Gastrocnemius medialis (tissue), 4 donors: ENCODE data around the gene COQ3. TPM values are rescaled to one million over a fixed set of nuclear protein-coding genes. Genes with fewer than 3 reads are reported as not detected.
A peak's percentile ranks its signal among the peaks of the same experiment; 100 is the strongest.

Source experiments
- ATAC-seq, 2 donors: fragments of 150-250 bp; one replicate each; pipeline ENCODE4 v1.9.1; 2016
- DNase-seq, 2 donors: peaks; one replicate each; pipeline ENCODE4 v3.0.0-alpha.2; 2019
- H3K27ac ChIP-seq, 4 donors: fragments of 200-600 bp; sonication (generic); 1 replicate in 1 of 4; 2 replicates in 3 of 4; pipeline ENCODE4 v1.5.1; 2016 to 2018; ENCODE audit warnings: mild to moderate bottlenecking in 2 of 4, moderate library complexity in 1 of 4
- H3K27me3 ChIP-seq, 3 donors: fragments of 200-600 bp; sonication (generic) in 2 of 3; 1 replicate in 1 of 3; 2 replicates in 2 of 3; pipeline versions ENCODE4 v1.5.1 to v1.6.0; 2016 to 2019; ENCODE audit warnings: mild to moderate bottlenecking in 1 of 3, moderate library complexity in 1 of 3
- H3K36me3 ChIP-seq, 2 donors: fragments of 200-600 bp; sonication (generic) in 1 of 2; one replicate each; pipeline ENCODE4 v1.5.1; 2017 to 2018
- H3K4me1 ChIP-seq, 2 donors: fragments of 200-600 bp; sonication (generic) in 1 of 2; one replicate each; pipeline ENCODE4 v1.5.1; 2016 to 2017; ENCODE audit warnings: mild to moderate bottlenecking in 2 of 2
- H3K4me3 ChIP-seq, 4 donors: fragments of 200-600 bp; sonication (generic) in 3 of 4; 1 replicate in 1 of 4; 2 replicates in 3 of 4; pipeline ENCODE4 v1.5.1; 2016 to 2019; ENCODE audit warnings: mild to moderate bottlenecking in 2 of 4
- H3K9me3 ChIP-seq, 3 donors: fragments of 200-600 bp; sonication (generic) in 2 of 3; 1 replicate in 1 of 3; 2 replicates in 2 of 3; pipeline ENCODE4 v1.5.1; 2016 to 2019
- POLR2A ChIP-seq, 2 donors: fragments of 450-650 bp; IDR thresholded peaks; one replicate each; pipeline ENCODE4 v1.6.1; 2017; ENCODE audit warnings: antibody characterized with exemption in 2 of 2, mild to moderate bottlenecking in 2 of 2, moderate library complexity in 2 of 2
- in situ Hi-C, 4 donors: fragments of 200-750 bp; cut with MboI; loops; one replicate each; pipeline versions ENCODE4 v1.15.0 to v1.8.0; 2017; ENCODE audit warnings: low sequenced_read_pairs in 4 of 4
- intact Hi-C: fragments of 100-400 bp; cut with DNase I; formaldehyde crosslinking; loops from one replicate; pipeline ENCODE4 v1.15.1; 2023; ENCODE audit warnings: low total_unique reads
- total RNA-seq, 4 donors: library from RNA; depleted of rRNA; stranded (reverse); fragments of >200 nt; gene quantifications; one replicate each; pipeline versions ENCODE4 v1.1.0 to v1.2.3, GENCODE V29; 2016
- TF ChIP-seq, protein P1 (sequence below), 5 experiments: fragments of 450-650 bp in 3 of 5; fragments of 200-600 bp in 2 of 5; sonication (generic) in 2 of 5; IDR thresholded peaks in 4 of 5; conservative IDR thresholded peaks in 1 of 5; 1 replicate in 4 of 5; 2 replicates in 1 of 5; pipeline ENCODE4 v1.5.1; 2016 to 2019; ENCODE audit warnings: antibody characterized with exemption in 5 of 5, mild to moderate bottlenecking in 3 of 5, moderate library complexity in 3 of 5

The COQ3 gene, protein sequence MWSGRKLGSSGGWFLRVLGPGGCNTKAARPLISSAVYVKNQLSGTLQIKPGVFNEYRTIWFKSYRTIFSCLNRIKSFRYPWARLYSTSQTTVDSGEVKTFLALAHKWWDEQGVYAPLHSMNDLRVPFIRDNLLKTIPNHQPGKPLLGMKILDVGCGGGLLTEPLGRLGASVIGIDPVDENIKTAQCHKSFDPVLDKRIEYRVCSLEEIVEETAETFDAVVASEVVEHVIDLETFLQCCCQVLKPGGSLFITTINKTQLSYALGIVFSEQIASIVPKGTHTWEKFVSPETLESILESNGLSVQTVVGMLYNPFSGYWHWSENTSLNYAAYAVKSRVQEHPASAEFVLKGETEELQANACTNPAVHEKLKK
- total RNA-seq = 10 to 100 TPM in 1 of 4 donors, 1 to 10 TPM in 3; 4.2 to 11.4 (median 7.3) TPM

DNA sequence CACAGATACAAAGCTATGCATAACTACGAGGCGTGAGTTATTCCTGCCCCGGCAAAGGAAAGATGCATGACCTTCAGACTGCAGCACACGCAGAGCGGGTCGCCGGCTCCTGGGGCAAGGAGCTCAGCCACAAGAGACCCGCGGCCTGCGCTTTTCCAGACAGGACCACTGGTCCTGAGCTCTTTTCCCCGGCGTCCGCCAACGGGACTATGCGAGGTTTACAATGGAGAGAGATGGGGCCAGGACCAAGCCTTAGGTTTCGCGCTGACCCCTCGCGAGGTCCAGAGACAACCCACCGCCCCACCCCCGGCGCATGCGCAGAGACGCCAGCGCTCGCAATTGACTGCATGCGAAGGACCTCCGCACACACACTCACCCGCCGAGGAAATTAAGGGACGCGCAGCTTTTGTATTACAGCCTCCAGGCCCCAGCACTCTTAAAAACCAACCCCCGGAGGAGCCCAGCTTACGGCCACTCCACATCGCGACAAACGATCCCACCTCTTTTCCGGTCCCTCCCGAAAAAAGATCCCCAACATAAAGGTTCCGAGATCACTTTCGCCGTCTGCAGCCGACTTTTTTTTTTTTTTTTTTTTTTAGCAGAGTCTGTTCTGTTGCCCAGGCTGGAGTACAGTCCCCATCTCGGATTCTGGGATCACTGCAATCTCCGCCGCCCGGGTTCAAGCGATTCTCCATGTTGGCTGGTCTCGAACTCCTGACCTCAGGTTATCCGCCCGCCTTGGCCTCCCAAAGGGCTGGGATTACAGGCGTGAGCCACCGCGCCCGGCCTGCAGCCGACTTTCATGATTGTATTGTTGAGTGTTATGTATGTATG, at the start of gene COQ3:
TSS of gene COQ3 (minus strand) at position 498 of the 834 bp plus-strand sequence. CDS start at position 482, 16 bp downstream.
- H3K27ac ChIP-seq = peak within 1 kb of the TSS; percentile 75 to 88 (median 81)
- intact Hi-C loops = loop anchor here (2.0 kb wide), 1 partner anchor 31 kb away; the partner anchor contains the start of gene PNISR
- peak within 1 kb of the TSS; percentile 71 to 92 (median 81) for H3K4me3 ChIP-seq
- TF ChIP-seq POLR2A (IDR thresholded peaks at IDR 0.05) = no peak
- TF ChIP-seq, protein P1, sequence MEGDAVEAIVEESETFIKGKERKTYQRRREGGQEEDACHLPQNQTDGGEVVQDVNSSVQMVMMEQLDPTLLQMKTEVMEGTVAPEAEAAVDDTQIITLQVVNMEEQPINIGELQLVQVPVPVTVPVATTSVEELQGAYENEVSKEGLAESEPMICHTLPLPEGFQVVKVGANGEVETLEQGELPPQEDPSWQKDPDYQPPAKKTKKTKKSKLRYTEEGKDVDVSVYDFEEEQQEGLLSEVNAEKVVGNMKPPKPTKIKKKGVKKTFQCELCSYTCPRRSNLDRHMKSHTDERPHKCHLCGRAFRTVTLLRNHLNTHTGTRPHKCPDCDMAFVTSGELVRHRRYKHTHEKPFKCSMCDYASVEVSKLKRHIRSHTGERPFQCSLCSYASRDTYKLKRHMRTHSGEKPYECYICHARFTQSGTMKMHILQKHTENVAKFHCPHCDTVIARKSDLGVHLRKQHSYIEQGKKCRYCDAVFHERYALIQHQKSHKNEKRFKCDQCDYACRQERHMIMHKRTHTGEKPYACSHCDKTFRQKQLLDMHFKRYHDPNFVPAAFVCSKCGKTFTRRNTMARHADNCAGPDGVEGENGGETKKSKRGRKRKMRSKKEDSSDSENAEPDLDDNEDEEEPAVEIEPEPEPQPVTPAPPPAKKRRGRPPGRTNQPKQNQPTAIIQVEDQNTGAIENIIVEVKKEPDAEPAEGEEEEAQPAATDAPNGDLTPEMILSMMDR (IDR thresholded peaks at IDR 0.05 in 4 of 5, conservative IDR thresholded peaks at IDR 0.05 in 1 of 5) = no peak
- DNase-seq (peak; percentile 30 to 53), ATAC-seq (peak; percentile 73 to 86)
- H3K9me3 ChIP-seq = no peaks in the 10 kb centered on the region
- in situ Hi-C loops = no loop called here
- H3K36me3 ChIP-seq = peaks cover 0 to 2% of the 10 kb centered on the region in 2 donors
- no peaks in the 10 kb centered on the region for H3K27me3 ChIP-seq
- H3K4me1 ChIP-seq = peaks cover 5% of the 10 kb centered on the region in 2 donors

DNA sequence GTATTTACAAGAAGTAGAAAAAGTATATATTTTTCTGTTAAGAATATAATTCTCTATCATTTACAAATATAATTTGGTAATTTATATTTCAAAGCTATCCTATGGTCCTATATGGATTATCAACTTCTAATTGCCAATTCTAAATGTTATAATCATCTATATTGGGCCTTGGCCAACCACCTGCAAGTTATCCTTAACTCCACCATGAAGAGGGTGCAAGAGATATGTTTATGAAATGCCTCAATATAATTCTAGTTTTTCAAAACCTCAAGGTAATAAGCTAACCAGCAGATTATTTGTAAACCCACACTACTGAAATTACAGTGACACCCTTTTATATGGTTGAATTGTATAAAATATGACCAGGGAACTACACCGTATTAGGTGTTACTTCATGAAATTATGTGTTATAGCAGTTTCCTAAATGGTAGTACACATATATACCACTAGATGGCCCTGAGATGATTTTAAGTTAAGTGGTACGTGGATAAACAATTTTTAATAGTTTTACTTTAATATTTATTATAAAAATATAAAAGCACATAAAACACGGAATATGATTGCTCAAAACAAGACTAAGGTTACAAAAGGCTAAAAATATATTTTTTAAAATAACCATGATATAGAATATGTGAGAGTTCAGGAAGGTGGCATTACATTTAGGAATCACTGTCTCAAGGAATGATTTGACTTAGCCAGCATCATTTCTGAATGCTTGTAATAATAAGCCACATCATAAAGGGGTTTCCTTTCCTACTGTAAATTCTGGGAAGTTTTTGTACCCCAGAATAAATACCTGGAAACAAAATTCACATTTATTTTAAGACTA, 40.9 kb upstream of the COQ3 start:
- no peak for DNase-seq
- H3K9me3 ChIP-seq = no peaks in the 10 kb centered on the region
- no peaks in the 10 kb centered on the region for H3K27me3 ChIP-seq
- TF ChIP-seq, protein P1 (IDR thresholded peaks at IDR 0.05 in 4 of 5, conservative IDR thresholded peaks at IDR 0.05 in 1 of 5) = peak; percentile 38 to 83 (median 57)
- TF ChIP-seq POLR2A (IDR thresholded peaks at IDR 0.05) = no peak
- in situ Hi-C loops (loop anchor here in 1 of 4 donors (10.0 kb wide), 1 partner anchor 80 kb away; the partner anchor contains the start of gene USP45), intact Hi-C loops (no loop called here)
- H3K36me3 ChIP-seq = peaks cover 0 to 6% of the 10 kb centered on the region in 2 donors
- ATAC-seq = peak in 1 of 2 donors; percentile 75
- no peaks in the 10 kb centered on the region for H3K4me1 ChIP-seq
- no peak overlapping the region for H3K4me3 ChIP-seq
- H3K27ac ChIP-seq = no peak overlapping the region

DNA sequence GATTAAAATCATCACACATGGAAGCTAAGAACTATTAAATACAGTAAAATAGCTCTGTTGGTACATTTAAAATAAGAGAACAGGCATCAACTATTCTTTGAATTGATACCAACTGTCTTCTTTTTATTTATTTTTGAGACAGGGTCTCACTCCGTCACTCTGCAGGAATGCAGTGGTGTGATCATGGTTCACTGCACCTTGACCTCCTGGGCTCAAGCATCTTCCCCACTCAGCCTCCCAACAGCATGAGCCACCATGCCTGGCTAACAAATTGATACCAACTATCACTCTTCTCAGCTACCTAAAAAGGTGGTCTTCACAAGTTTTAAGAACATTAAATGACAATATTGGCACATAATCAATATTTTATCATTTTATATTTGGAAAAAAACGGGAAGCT, 38.9 kb upstream of the COQ3 start:
- in situ Hi-C loops (loop anchor here in 1 of 4 donors (10.0 kb wide), 1 partner anchor 82 kb away; the partner anchor contains the start of gene USP45), intact Hi-C loops (no loop called here)
- Histone ChIP-seq H3K27me3 (no peaks in the 10 kb centered on the region), H3K36me3 (peaks cover 0 to 6% of the 10 kb centered on the region in 2 donors), H3K9me3 (no peaks in the 10 kb centered on the region), H3K4me3 (no peak overlapping the region), H3K4me1 (peaks cover 0 to 1% of the 10 kb centered on the region in 2 donors), H3K27ac (no peak overlapping the region)
- ATAC-seq (no peak), DNase-seq (no peak)
- TF ChIP-seq, protein P1 (IDR thresholded peaks at IDR 0.05 in 4 of 5, conservative IDR thresholded peaks at IDR 0.05 in 1 of 5) = no peak
- TF ChIP-seq POLR2A (IDR thresholded peaks at IDR 0.05) = no peak

DNA sequence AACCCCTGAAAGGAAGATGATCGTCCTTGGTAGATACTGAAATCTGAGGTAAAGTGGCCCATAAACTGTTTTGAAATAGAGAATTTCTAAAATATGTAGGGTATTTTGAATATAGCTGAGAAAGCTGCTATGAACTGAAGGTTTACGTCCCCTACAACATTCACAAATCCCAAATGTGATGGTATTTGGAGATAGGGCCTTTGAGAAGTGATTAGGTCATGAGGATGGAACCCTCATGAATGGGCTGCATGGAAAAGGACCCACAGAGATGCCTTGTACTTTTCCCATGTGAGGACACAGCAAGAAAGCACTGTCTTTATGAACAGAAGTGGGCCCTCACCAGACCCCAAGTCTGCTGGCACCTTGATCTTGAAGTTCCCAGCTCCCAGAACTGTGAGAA, 37.9 kb upstream of the COQ3 start:
- no peaks in the 10 kb centered on the region for H3K27me3 ChIP-seq
- in situ Hi-C loops (loop anchor here in 1 of 4 donors (10.0 kb wide), 1 partner anchor 83 kb away; the partner anchor contains the start of gene USP45), intact Hi-C loops (no loop called here)
- ATAC-seq = no peak
- peaks cover 10 to 11% of the 10 kb centered on the region in 2 donors for H3K4me1 ChIP-seq
- H3K9me3 ChIP-seq = no peaks in the 10 kb centered on the region
- no peak for TF ChIP-seq POLR2A (IDR thresholded peaks at IDR 0.05)
- TF ChIP-seq, protein P1 (IDR thresholded peaks at IDR 0.05 in 4 of 5, conservative IDR thresholded peaks at IDR 0.05 in 1 of 5) = no peak
- H3K4me3 ChIP-seq = no peak overlapping the region
- DNase-seq = no peak
- H3K36me3 ChIP-seq = peaks cover 0 to 6% of the 10 kb centered on the region in 2 donors
- no peak overlapping the region for H3K27ac ChIP-seq
